Endothelial cell of umbilical vein (primary cell): ENCODE results near the gene ZNF837. TPM values are rescaled to one million over a fixed set of nuclear protein-coding genes. Genes with fewer than 3 reads are reported as not detected.
"Not testable (repeated sequence)": the region's sequence is repeated elsewhere in the genome, so short reads cannot be mapped to it uniquely, and the experiment has no call there.

Source experiments
- BruUV-seq: library from RNA; stranded (reverse); fragments of 400-500 nt; replicated peaks from 2 replicates; lab custom pipeline; 2021; lab: Mats Ljungman, UMichigan
- CTCF ChIA-PET: fragments of 300-600, 350-600 bp; sonication (Branson Sonifier 250); formaldehyde crosslinking; loops from one replicate; lab custom pipeline; 2021; ENCODE audit warnings: antibody characterized with exemption, inconsistent platforms; lab: Charles Lee
- POLR2A ChIA-PET: fragments of 300-600, 350-600 bp; sonication (Branson Sonifier 250); formaldehyde crosslinking; loops from one replicate; lab custom pipeline; 2021; ENCODE audit warnings: antibody characterized with exemption, inconsistent platforms; lab: Charles Lee
- DNase-seq: peaks from one replicate; pipeline ENCODE4 v3.0.0-alpha.2; 2011; ENCODE audit warnings: low read depth, low spot score
- FAIRE-seq: peaks from 2 replicates; lab custom pipeline; 2011; peaks lifted over from hg19 to GRCh38; lab: Jason Lieb, UNC
- H2AFZ ChIP-seq: 2 replicates; pipeline ENCODE4 v1.6.0; 2012; ENCODE audit warnings: low read depth, low read length, control low read depth, inconsistent platforms
- H3K27ac ChIP-seq: 2 replicates; pipeline ENCODE4 v1.5.1; 2011; ENCODE audit warnings: low read depth, mild to moderate bottlenecking, control low read depth, low read length, moderate library complexity; ENCODE audit not compliant: insufficient read depth
- H3K27me3 ChIP-seq, 2 experiments: 2 replicates each; pipeline versions ENCODE4 v1.6.0 to v1.6.1; 2011; ENCODE audit warnings: low read length in 2 of 2, mixed read lengths in 1 of 2; ENCODE audit not compliant: control insufficient read depth in 2 of 2, insufficient read depth in 2 of 2
- H3K36me3 ChIP-seq, 2 experiments: 2 replicates in 1 of 2; 3 replicates in 1 of 2; pipeline ENCODE4 v1.5.1; 2011; ENCODE audit warnings: low read length in 2 of 2, mild to moderate bottlenecking in 1 of 2, moderate library complexity in 1 of 2; ENCODE audit not compliant: control insufficient read depth in 2 of 2, insufficient read depth in 2 of 2; ENCODE audit errors: extremely low read depth in 1 of 2
- H3K4me1 ChIP-seq: 3 replicates; pipeline ENCODE4 v1.5.1; 2011; ENCODE audit warnings: mild to moderate bottlenecking, low read length; ENCODE audit not compliant: control insufficient read depth, insufficient read depth; ENCODE audit errors: extremely low read depth
- H3K4me2 ChIP-seq: 2 replicates; pipeline ENCODE4 v1.6.1; 2011; ENCODE audit warnings: low read length, control low read depth, mixed read lengths; ENCODE audit not compliant: insufficient read depth
- H3K4me3 ChIP-seq, 3 experiments: fragments of 200-600 bp in 1 of 3; sonication (generic), shearing (Covaris generic) in 1 of 3; replicated peaks in 1 of 3; 2 replicates each; pipeline ENCODE4 v1.5.1; 2011 to 2016; ENCODE audit warnings: control low read depth in 3 of 3, low read length in 3 of 3, mild to moderate bottlenecking in 2 of 3, inconsistent platforms in 1 of 3, low read depth in 1 of 3, moderate library complexity in 1 of 3; ENCODE audit not compliant: insufficient read depth in 1 of 3
- H3K79me2 ChIP-seq: 2 replicates; pipeline ENCODE4 v1.6.0; 2012; ENCODE audit warnings: low read length, inconsistent platforms; ENCODE audit not compliant: control insufficient read depth, insufficient read depth
- H3K9ac ChIP-seq: replicated peaks from 2 replicates; pipeline ENCODE3; 2011; ENCODE audit warnings: low read length, control low read depth; ENCODE audit not compliant: insufficient read depth; ENCODE audit errors: extremely low read depth
- H3K9me1 ChIP-seq: replicated peaks from 3 replicates; pipeline ENCODE4 v1.6.0; 2011; ENCODE audit warnings: mild to moderate bottlenecking, low read length; ENCODE audit not compliant: control insufficient read depth, insufficient read depth; ENCODE audit errors: extremely low read depth
- H3K9me3 ChIP-seq: replicated peaks from 2 replicates; pipeline ENCODE4 v1.5.1; 2012; ENCODE audit warnings: low read length, inconsistent platforms; ENCODE audit not compliant: control insufficient read depth, insufficient read depth
- H4K20me1 ChIP-seq: replicated peaks from 2 replicates; pipeline ENCODE3; 2011; ENCODE audit warnings: mild to moderate bottlenecking, low read length; ENCODE audit not compliant: control insufficient read depth, insufficient read depth; ENCODE audit errors: extremely low read depth
- CTCF ChIP-seq, 2 donors: IDR thresholded peaks; 1 replicate in 1 of 2; 2 replicates in 1 of 2; pipeline ENCODE4 v1.5.1; 2011; ENCODE audit warnings: low read length in 2 of 2, mild to moderate bottlenecking in 2 of 2, moderate library complexity in 2 of 2, control low read depth in 1 of 2, inconsistent platforms in 1 of 2, low read depth in 1 of 2; ENCODE audit not compliant: insufficient read depth in 1 of 2; ENCODE audit errors: extremely low read depth in 1 of 2
- EZH2 ChIP-seq: IDR thresholded peaks from 2 replicates; pipeline ENCODE4 v1.6.1; 2012; ENCODE audit warnings: borderline replicate concordance, low read depth, mild to moderate bottlenecking, moderate library complexity, low read length, inconsistent platforms; ENCODE audit not compliant: severe bottlenecking
- FOS ChIP-seq: IDR thresholded peaks from 2 replicates; pipeline ENCODE4 v1.6.1; 2011; ENCODE audit warnings: mild to moderate bottlenecking, low read length, moderate library complexity, borderline replicate concordance; ENCODE audit not compliant: insufficient read depth
- GATA2 ChIP-seq: IDR thresholded peaks from 2 replicates; pipeline ENCODE4 v1.7.0; 2011; ENCODE audit warnings: low read depth, mild to moderate bottlenecking, moderate library complexity, mixed read lengths, low read length; ENCODE audit not compliant: insufficient read length, insufficient read depth
- JUN ChIP-seq: IDR thresholded peaks from 2 replicates; pipeline ENCODE4 v1.6.1; 2011; ENCODE audit warnings: borderline replicate concordance, low read depth; ENCODE audit not compliant: insufficient read length, insufficient read depth
- MAX ChIP-seq: IDR thresholded peaks from 2 replicates; pipeline ENCODE4 v1.6.1; 2011; ENCODE audit not compliant: insufficient read depth, insufficient read length
- MYC ChIP-seq: IDR thresholded peaks from one replicate; pipeline ENCODE4 v1.6.1; 2011; ENCODE audit warnings: mild to moderate bottlenecking, low read depth, low read length
- POLR2A ChIP-seq: IDR thresholded peaks from 2 replicates; pipeline ENCODE4 v1.6.1; 2012; ENCODE audit warnings: low read depth, mild to moderate bottlenecking, control low read depth, low read length
- POLR2AphosphoS5 ChIP-seq: IDR thresholded peaks from 2 replicates; pipeline ENCODE4 v1.6.1; 2012; ENCODE audit warnings: low read depth, mild to moderate bottlenecking, control low read depth, low read length, moderate library complexity; ENCODE audit not compliant: insufficient read depth
- dilution Hi-C: fragments of 300-500 bp; cut with MboI; formaldehyde crosslinking; loops from one replicate; pipeline ENCODE4 v1.15.0; 2019; ENCODE audit warnings: low sequenced_read_pairs; ENCODE audit not compliant: extremely low pct_ligation_motif_present
- intact Hi-C: fragments of 100-400 bp; cut with micrococcal nuclease; formaldehyde crosslinking; loops from one replicate; pipeline ENCODE4 v1.10.0; 2022
- polyA plus RNA-seq, 4 experiments: library from polyadenylated mRNA; depleted of rRNA in 3 of 4; stranded (reverse) in 3 of 4; unstranded in 1 of 4; fragments of >200 nt; gene quantifications; 2 replicates each; pipeline versions ENCODE4 v1.2.1 to v1.2.3, GENCODE V29; 2011 to 2012; ENCODE audit warnings: missing spikeins in 1 of 4
- total RNA-seq: library from RNA; stranded (reverse); gene quantifications from 2 replicates; pipeline ENCODE4 v1.2.3, GENCODE V29; 2021

The ZNF837 gene
- total and polyA plus RNA-seq, 2 donors (not counting 3 experiments of a cell fraction or from before 2014, with no cell fraction given): 1.4 to 1.6 TPM

DNA sequence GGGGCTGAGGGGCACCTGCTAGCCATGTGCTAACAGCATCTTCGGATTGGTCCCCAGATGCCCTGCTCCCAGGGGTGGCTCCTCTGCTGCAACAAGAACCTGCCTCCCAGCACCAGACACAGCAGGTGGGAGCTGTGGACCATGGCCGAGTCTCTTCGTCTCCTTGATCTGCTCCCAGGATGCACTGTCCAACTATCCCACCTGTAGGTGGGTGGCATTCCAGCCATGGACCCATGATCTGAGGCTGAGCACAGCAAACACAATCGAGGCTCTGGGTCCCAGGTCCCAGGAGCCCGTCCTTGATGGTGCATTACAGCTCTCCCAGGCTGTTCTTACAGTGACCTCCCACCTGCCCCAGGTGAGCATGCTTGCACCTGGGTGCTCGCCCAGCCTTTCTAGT lies 1.6 kb downstream of the ZNF837 start:
- no peak for FAIRE-seq
- POLR2A ChIA-PET: no interaction called here
- no peak overlapping the region for H3K4me2 ChIP-seq

GRCh38 chr19:58376724-58377123 lies 4.1 kb downstream of the ZNF837 start:
- H3K27ac ChIP-seq, H3K4me3 ChIP-seq, intact Hi-C loops, H3K9me3 ChIP-seq, H3K79me2 ChIP-seq, H3K36me3 ChIP-seq, H3K27me3 ChIP-seq, H3K9me1 ChIP-seq, H2AFZ ChIP-seq, BruUV-seq, H3K4me1 ChIP-seq, dilution Hi-C loops, H3K9ac ChIP-seq, CTCF ChIA-PET, H4K20me1 ChIP-seq, DNase-seq, H3K4me2 ChIP-seq, POLR2A ChIA-PET: not testable (repeated sequence)
- FAIRE-seq: peak; percentile 8

More for the DNA sequence above, 1.6 kb downstream of the ZNF837 start:
- DNase-seq: no peak
- H3K9ac ChIP-seq: no peak overlapping the region
- no peaks in the 10 kb centered on the region for H3K79me2 ChIP-seq
- H3K27me3 ChIP-seq: no peaks in the 10 kb centered on the region
- no peaks in the 10 kb centered on the region for H3K36me3 ChIP-seq
- CTCF ChIA-PET: no interaction called here
- no peaks in the 10 kb centered on the region for H4K20me1 ChIP-seq
- no peak overlapping the region for H2AFZ ChIP-seq
- no peak for TF ChIP-seq MAX
- TF ChIP-seq MYC: no peak
- TF ChIP-seq JUN: no peak
- no peak for TF ChIP-seq EZH2
- no peak for TF ChIP-seq CTCF (IDR thresholded peaks at IDR 0.05; ENCODE audit: extremely low read depth in 1 of 2, insufficient read depth in 1 of 2, low read depth in 1 of 2, low read length in 2 of 2)
- TF ChIP-seq POLR2AphosphoS5: no peak
- TF ChIP-seq POLR2A: no peak
- no peak for TF ChIP-seq FOS
- TF ChIP-seq GATA2: no peak
- H3K27ac ChIP-seq: no peak overlapping the region
- H3K4me3 ChIP-seq: no peak overlapping the region
- peaks cover 7% of the 10 kb centered on the region for H3K4me1 ChIP-seq
- intact Hi-C loops: no loop called here
- no peaks in the 10 kb centered on the region for H3K9me1 ChIP-seq
- no peaks in the 10 kb centered on the region for H3K9me3 ChIP-seq
- dilution Hi-C loops: no loop called here
- BruUV-seq: no TSS peak
